Smooth muscle cell (in vitro differentiated cells): Measurements from ENCODE around the gene ASMT. TPM values are rescaled to one million over a fixed set of nuclear protein-coding genes. Genes with fewer than 3 reads are reported as not detected.

Experiments
- DNase-seq: peaks from one replicate; lab custom pipeline; 2025; ENCODE audit not compliant: unreplicated experiment; lab: John Stamatoyannopoulos, UW
- H2AFZ ChIP-seq: fragments of 200-600 bp; sonication (generic); 2 replicates; pipeline ENCODE4 v1.6.0; 2016; ENCODE audit warnings: antibody characterized with exemption, low read depth, mild to moderate bottlenecking
- H3F3A ChIP-seq: fragments of 200-600 bp; sonication (generic); 2 replicates; pipeline ENCODE4 v1.6.0; 2017; ENCODE audit warnings: antibody characterized with exemption, low read depth
- H3K27ac ChIP-seq: fragments of 200-600 bp; sonication (generic); 2 replicates; pipeline ENCODE4 v1.5.1; 2016; ENCODE audit warnings: low read depth, mild to moderate bottlenecking
- H3K27me3 ChIP-seq: fragments of 200-600 bp; sonication (generic); 2 replicates; pipeline ENCODE4 v1.6.1; 2016; ENCODE audit warnings: low read depth, mild to moderate bottlenecking
- H3K36me3 ChIP-seq: fragments of 200-600 bp; sonication (generic); 2 replicates; pipeline ENCODE4 v1.5.1; 2016; ENCODE audit warnings: low read depth
- H3K4me1 ChIP-seq: fragments of 200-600 bp; sonication (generic); 2 replicates; pipeline ENCODE4 v1.5.1; 2016; ENCODE audit warnings: low read depth
- H3K4me2 ChIP-seq: fragments of 200-600 bp; sonication (generic); 2 replicates; pipeline ENCODE4 v1.6.0; 2016; ENCODE audit warnings: mild to moderate bottlenecking
- H3K4me3 ChIP-seq: fragments of 200-600 bp; sonication (generic); 2 replicates; pipeline ENCODE4 v1.5.1; 2016; ENCODE audit warnings: mild to moderate bottlenecking
- H3K79me2 ChIP-seq: fragments of 200-600 bp; sonication (generic); 2 replicates; pipeline ENCODE4 v1.6.0; 2016; ENCODE audit warnings: low read depth, mild to moderate bottlenecking
- H3K9ac ChIP-seq: fragments of 200-600 bp; sonication (generic); 2 replicates; pipeline ENCODE4 v1.6.0; 2016; ENCODE audit warnings: low read depth
- H3K9me3 ChIP-seq: fragments of 200-600 bp; sonication (generic); replicated peaks from 2 replicates; pipeline ENCODE4 v1.5.1; 2016; ENCODE audit warnings: low read depth
- H4K20me1 ChIP-seq: fragments of 200-600 bp; sonication (generic); 2 replicates; pipeline ENCODE4 v1.6.0; 2016; ENCODE audit warnings: low read depth
- WGBS: methylation state at CpG from one replicate; pipeline ENCODE4 v1.1.7; 2016; ENCODE audit warnings: low lambda C conversion rate; 5-methylcytosine and 5-hydroxymethylcytosine counted together
- polyA plus RNA-seq: library from polyadenylated mRNA; unstranded; fragments of >200 nt; fragmentation: Nextera tagmentation; extraction: Ambion mirVana; gene quantifications from 2 replicates; pipeline ENCODE4 v1.2.1, GENCODE V29; 2016
- total RNA-seq: library from RNA; depleted of rRNA; stranded (reverse); fragments of >200 nt; gene quantifications from 2 replicates; pipeline ENCODE4 v1.2.3, GENCODE V29; 2014
- TF ChIP-seq, protein P1 (sequence below): fragments of 200-600 bp; sonication (generic); IDR thresholded peaks from 2 replicates; pipeline ENCODE4 v1.5.1; 2017; ENCODE audit warnings: borderline replicate concordance, mild to moderate bottlenecking, antibody characterized with exemption; ENCODE audit not compliant: insufficient read depth, poor library complexity, severe bottlenecking

Gene ASMT
- total and polyA plus RNA-seq, 2 experiments from 2014 or later: 0.41 TPM; not detected in 1

DNA sequence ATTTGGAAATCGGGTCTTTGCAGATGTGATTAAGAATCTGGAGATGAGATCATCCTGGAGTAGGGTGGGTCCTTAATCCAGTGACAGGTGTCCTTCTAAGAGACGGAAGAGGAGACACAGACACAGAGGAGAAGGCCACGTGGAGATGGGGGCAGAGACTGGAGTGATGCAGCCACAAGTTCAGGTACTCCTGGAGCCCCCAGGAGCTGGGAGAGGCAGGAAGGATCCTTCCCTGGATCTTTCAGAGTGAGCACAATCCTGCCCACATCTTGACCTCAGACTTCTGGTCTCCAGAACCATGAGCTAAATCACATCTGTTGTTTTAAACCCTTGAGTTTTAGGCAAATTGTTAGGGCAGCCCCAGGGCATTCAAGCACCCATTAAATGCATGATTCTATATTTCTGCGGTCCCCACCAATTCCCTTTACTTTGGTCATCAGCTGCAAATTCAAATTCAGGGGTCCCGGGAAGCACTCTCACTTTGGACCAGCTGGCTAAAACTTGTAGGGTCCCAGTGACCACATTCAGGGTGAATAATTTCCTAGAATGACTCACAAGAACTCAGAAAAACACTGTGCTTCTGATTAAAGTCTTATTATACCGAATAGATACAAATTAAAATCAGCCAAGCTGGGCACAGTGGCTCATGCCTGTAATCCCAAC is 36.2 kb upstream of the ASMT start:
- Histone ChIP-seq H4K20me1 (no peaks in the 10 kb centered on the region), H3K36me3 (no peaks in the 10 kb centered on the region), H3K27me3 (no peaks in the 10 kb centered on the region), H3K79me2 (no peaks in the 10 kb centered on the region), H3F3A (no peaks in the 10 kb centered on the region), H3K9ac (no peak overlapping the region), H3K9me3 (no peaks in the 10 kb centered on the region), H2AFZ (no peak overlapping the region), H3K27ac (no peak overlapping the region), H3K4me2 (no peak overlapping the region), H3K4me1 (no peaks in the 10 kb centered on the region), H3K4me3 (no peak overlapping the region)
- no peak for DNase-seq
- TF ChIP-seq, protein P1, sequence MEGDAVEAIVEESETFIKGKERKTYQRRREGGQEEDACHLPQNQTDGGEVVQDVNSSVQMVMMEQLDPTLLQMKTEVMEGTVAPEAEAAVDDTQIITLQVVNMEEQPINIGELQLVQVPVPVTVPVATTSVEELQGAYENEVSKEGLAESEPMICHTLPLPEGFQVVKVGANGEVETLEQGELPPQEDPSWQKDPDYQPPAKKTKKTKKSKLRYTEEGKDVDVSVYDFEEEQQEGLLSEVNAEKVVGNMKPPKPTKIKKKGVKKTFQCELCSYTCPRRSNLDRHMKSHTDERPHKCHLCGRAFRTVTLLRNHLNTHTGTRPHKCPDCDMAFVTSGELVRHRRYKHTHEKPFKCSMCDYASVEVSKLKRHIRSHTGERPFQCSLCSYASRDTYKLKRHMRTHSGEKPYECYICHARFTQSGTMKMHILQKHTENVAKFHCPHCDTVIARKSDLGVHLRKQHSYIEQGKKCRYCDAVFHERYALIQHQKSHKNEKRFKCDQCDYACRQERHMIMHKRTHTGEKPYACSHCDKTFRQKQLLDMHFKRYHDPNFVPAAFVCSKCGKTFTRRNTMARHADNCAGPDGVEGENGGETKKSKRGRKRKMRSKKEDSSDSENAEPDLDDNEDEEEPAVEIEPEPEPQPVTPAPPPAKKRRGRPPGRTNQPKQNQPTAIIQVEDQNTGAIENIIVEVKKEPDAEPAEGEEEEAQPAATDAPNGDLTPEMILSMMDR: no peak
- WGBS: 71% methylated on average over 6 of the region's 6 CpGs

DNA sequence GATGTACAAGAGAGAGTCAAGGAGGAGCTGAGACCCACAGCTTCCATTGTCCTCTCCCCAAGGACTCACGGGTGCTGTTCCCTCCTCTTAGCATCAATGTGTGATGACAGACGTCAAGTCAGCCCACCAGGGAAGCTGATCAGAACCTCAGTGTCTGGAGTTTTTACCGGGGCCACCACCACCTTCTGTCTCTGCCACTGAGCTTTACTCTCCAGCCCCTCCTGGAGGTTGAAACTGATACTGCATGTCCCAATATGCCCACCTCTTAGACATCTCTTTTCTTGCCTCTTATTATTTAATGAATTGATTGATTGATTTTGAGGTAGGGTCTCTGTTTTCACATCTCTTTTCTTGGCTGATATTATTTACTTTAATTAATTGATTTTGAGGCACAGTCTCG is 33.7 kb upstream of the ASMT start:
- Histone ChIP-seq H3K9ac (no peak overlapping the region), H3K36me3 (no peaks in the 10 kb centered on the region), H3K27ac (no peak overlapping the region), H2AFZ (no peak overlapping the region), H3K79me2 (no peaks in the 10 kb centered on the region), H3K4me2 (no peak overlapping the region), H3F3A (no peaks in the 10 kb centered on the region), H3K4me3 (no peak overlapping the region), H3K4me1 (no peaks in the 10 kb centered on the region), H3K9me3 (no peaks in the 10 kb centered on the region), H4K20me1 (no peaks in the 10 kb centered on the region), H3K27me3 (no peaks in the 10 kb centered on the region)
- WGBS: 55% methylated on average over 4 of the region's 4 CpGs
- TF ChIP-seq, protein P1: peak; percentile 63
- no peak for DNase-seq

DNA sequence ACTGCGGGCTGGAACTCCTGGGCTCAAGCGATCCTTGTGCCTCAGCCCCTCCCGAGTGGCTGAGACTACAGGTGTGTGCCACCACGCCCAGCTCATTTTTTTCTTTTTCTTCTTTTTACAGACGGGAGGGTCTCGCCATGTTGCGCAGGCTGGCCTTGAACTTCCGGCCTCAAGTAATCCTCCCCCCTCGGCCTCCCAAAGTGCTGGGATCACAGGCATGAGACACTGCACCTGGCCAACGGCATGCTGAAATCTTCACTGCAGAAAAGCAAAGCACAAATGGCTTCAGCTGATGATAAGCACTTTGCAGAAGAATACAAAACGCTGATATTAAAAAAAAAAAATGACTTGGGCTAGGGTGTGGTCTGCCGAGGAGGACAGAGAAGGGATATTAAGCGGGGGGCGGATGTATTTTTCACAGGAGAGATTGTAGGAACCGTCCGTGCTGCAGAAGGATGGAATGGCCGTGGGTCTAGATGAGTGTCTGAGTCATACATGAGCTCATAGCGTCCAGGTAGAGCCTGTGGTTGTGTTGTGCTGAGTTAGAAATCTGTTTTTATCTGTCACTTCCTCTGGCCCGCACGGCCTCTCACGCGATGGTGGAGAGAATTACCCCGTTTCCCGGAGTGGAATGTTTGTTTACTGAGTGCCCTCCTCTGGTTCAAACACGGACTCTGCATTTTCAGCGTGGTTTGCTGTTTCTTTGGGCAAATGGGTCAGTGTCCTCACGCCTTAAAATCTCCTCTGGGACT is 32.0 kb upstream of the ASMT start:
- no peaks in the 10 kb centered on the region for H3K9me3 ChIP-seq
- H3K27ac ChIP-seq: peak overlapping the region; percentile 44
- no peaks in the 10 kb centered on the region for H3K27me3 ChIP-seq
- H3K4me3 ChIP-seq: no peak overlapping the region
- no peaks in the 10 kb centered on the region for H3K4me1 ChIP-seq
- no peak for DNase-seq
- no peaks in the 10 kb centered on the region for H3K79me2 ChIP-seq
- TF ChIP-seq, protein P1: no peak
- no peak overlapping the region for H3K9ac ChIP-seq
- H3F3A ChIP-seq: peaks cover 5% of the 10 kb centered on the region
- WGBS: 74% methylated on average over 24 of the region's 27 CpGs
- no peaks in the 10 kb centered on the region for H3K36me3 ChIP-seq
- H3K4me2 ChIP-seq: no peak overlapping the region
- no peaks in the 10 kb centered on the region for H4K20me1 ChIP-seq
- peak overlapping the region; percentile 31 for H2AFZ ChIP-seq
